GM23248 (cell line): ENCODE results near the gene LSS. TPM values are rescaled to one million over a fixed set of nuclear protein-coding genes. Genes with fewer than 3 reads are reported as not detected.
A peak's percentile ranks its signal among the peaks of the same experiment; 100 is the strongest.
"Not testable (repeated sequence)": the region's sequence is repeated elsewhere in the genome, so short reads cannot be mapped to it uniquely, and the experiment has no call there.

Experiments used
- DNase-seq: peaks from one replicate; pipeline ENCODE4 v3.0.0-alpha.2; 2015
- H2AFZ ChIP-seq: fragments of 200-600 bp; sonication (generic); 2 replicates; pipeline ENCODE4 v1.6.1; 2016; ENCODE audit warnings: antibody characterized with exemption
- H3F3A ChIP-seq: fragments of 200-600 bp; sonication (generic); 2 replicates; pipeline ENCODE4 v1.6.1; 2016; ENCODE audit warnings: mild to moderate bottlenecking, antibody characterized with exemption, mixed run types; ENCODE audit not compliant: insufficient read depth
- H3K27ac ChIP-seq: fragments of 200-600 bp; sonication (generic); 2 replicates; pipeline ENCODE4 v1.5.1; 2016; ENCODE audit warnings: mild to moderate bottlenecking
- H3K27me3 ChIP-seq: fragments of 200-600 bp; sonication (generic); replicated peaks from 2 replicates; pipeline ENCODE4 v1.6.1; 2016; ENCODE audit warnings: mild to moderate bottlenecking; ENCODE audit not compliant: insufficient read depth
- H3K36me3 ChIP-seq: fragments of 200-600 bp; sonication (generic); 2 replicates; pipeline ENCODE4 v1.6.1; 2016; ENCODE audit warnings: low read depth, mild to moderate bottlenecking
- H3K4me1 ChIP-seq: fragments of 200-600 bp; sonication (generic); 2 replicates; pipeline ENCODE4 v1.6.1; 2016; ENCODE audit warnings: mild to moderate bottlenecking; ENCODE audit not compliant: insufficient read depth
- H3K4me2 ChIP-seq: fragments of 200-600 bp; sonication (generic); one replicate; pipeline ENCODE4 v1.6.1; 2016; ENCODE audit warnings: mild to moderate bottlenecking; ENCODE audit not compliant: unreplicated experiment
- H3K4me3 ChIP-seq: fragments of 200-600 bp; sonication (generic); 2 replicates; pipeline ENCODE4 v1.5.1; 2016; ENCODE audit warnings: mild to moderate bottlenecking
- H3K79me2 ChIP-seq: fragments of 200-600 bp; sonication (generic); 2 replicates; pipeline ENCODE4 v1.6.1; 2016; ENCODE audit warnings: mild to moderate bottlenecking; ENCODE audit not compliant: insufficient read depth
- H3K9ac ChIP-seq: fragments of 200-600 bp; sonication (generic); 2 replicates; pipeline ENCODE4 v1.6.1; 2016; ENCODE audit warnings: mild to moderate bottlenecking
- H3K9me2 ChIP-seq: fragments of 200-600 bp; sonication (generic); 2 replicates; pipeline ENCODE4 v1.6.1; 2016; ENCODE audit warnings: mixed run types, mild to moderate bottlenecking, moderate library complexity; ENCODE audit not compliant: insufficient read depth
- H3K9me3 ChIP-seq: fragments of 200-600 bp; sonication (generic); one replicate; pipeline ENCODE4 v1.6.1; 2017; ENCODE audit warnings: low read depth
- H4K20me1 ChIP-seq: fragments of 200-600 bp; sonication (generic); 2 replicates; pipeline ENCODE4 v1.6.0; 2016; ENCODE audit not compliant: insufficient read depth
- EZH2 ChIP-seq: fragments of 200-600 bp; sonication (generic); IDR thresholded peaks from 2 replicates; pipeline ENCODE4 v1.6.1; 2018; ENCODE audit warnings: antibody characterized with exemption, mild to moderate bottlenecking; ENCODE audit not compliant: insufficient read depth, poor library complexity, severe bottlenecking
- EZH2phosphoT487 ChIP-seq: fragments of 200-600 bp; sonication (generic); IDR thresholded peaks from 2 replicates; pipeline ENCODE4 v1.6.1; 2018; ENCODE audit warnings: antibody characterized with exemption, moderate library complexity, mild to moderate bottlenecking, low read depth; ENCODE audit not compliant: insufficient read depth
- WGBS, 2 experiments: methylation state at CpG; one replicate each; pipeline ENCODE4 v1.1.6; 2015 to 2017; ENCODE audit warnings: low lambda C conversion rate in 2 of 2, low coverage in 1 of 2; ENCODE audit errors: missing lambda C conversion rate in 2 of 2; 5-methylcytosine and 5-hydroxymethylcytosine counted together
- in situ Hi-C: fragments of 300-500 bp; cut with MboI; formaldehyde crosslinking; loops from 2 replicates; pipeline ENCODE4 v1.15.0; 2020
- polyA plus RNA-seq: library from polyadenylated mRNA; unstranded; fragments of >200 nt; fragmentation: Nextera tagmentation; extraction: Ambion mirVana; gene quantifications from 2 replicates; pipeline ENCODE4 v1.2.1, GENCODE V29; 2016
- total RNA-seq: library from RNA; depleted of rRNA; stranded (reverse); fragments of >200 nt; shearing (Covaris generic); gene quantifications from 2 replicates; pipeline ENCODE4 v1.2.3, GENCODE V29; 2014

LSS gene
- total and polyA plus RNA-seq, 2 experiments from 2014 or later: 28.0 to 41.1 TPM

DNA sequence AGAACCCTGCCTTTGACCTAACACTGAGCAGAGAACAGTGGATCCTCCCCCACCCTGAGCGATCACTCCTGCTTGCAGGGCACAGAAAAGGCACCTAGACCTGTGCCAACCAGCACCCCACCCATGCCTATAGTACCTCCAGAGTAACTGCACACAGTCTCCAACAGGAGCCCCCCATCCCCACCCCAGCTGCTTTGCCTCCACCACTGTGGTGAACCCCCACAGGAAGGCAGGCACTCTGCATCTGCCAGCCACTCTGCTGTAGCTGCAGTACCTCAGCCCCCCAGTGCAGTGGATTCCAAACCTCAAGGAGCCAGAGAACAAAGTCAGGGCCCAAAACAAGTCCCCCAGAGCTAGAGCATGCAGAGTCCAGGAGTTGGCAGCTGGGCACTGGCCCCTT lies 55.0 kb downstream of the LSS start:
- Histone ChIP-seq H3K4me1 (no peaks in the 10 kb centered on the region), H2AFZ (no peak overlapping the region), H3K4me2 (no peak overlapping the region), H4K20me1 (no peaks in the 10 kb centered on the region), H3K9me3 (no peaks in the 10 kb centered on the region), H3K27ac (no peak overlapping the region), H3K27me3 (no peaks in the 10 kb centered on the region), H3K79me2 (no peaks in the 10 kb centered on the region), H3K9ac (no peak overlapping the region), H3K36me3 (no peaks in the 10 kb centered on the region), H3K9me2 (no peaks in the 10 kb centered on the region), H3K4me3 (no peak overlapping the region), H3F3A (peaks cover 11% of the 10 kb centered on the region; the same call in 1 of the 2 replicates)
- no peak for DNase-seq
- TF ChIP-seq EZH2phosphoT487 (no peak), EZH2 (no peak)
- WGBS, 2 experiments: 100% methylated on average over 1 of the region's 1 CpG
- in situ Hi-C loops: no loop called here

DNA sequence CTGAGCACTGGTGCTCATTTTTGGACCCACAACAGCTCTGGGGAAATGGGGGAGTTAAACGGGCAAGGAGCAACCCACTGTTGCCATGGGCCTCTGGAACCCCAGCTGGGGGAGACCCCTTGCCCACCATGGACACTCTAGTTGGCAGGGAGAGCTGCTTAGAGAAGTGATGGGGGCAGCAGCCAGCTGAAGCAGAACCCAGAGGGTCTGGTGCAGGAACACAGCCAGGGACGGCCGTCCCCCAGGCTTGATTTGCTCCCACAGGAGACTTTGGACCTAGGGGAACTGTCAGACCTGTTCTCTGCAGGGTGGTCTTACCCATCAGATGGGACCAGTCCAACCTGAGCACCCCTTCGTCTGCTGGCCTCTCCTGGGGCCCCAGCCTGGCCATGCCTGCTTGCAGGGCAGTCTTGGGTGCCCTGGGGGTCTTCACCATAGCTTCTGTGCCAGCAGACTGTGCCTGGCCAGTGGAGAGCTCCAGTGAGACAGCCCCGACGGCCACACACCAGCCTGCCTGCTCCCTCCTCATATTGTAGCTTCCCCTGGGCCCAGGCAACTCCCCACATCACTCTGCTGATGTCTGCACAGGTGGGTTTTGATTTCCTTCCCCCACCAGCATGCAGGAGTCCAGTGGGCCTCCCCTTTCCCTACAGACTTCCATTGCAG lies 55.6 kb downstream of the LSS start:
- H3K27me3 ChIP-seq: no peaks in the 10 kb centered on the region
- H2AFZ ChIP-seq: no peak overlapping the region
- no peaks in the 10 kb centered on the region for H3K9me3 ChIP-seq
- no peaks in the 10 kb centered on the region for H3K9me2 ChIP-seq
- in situ Hi-C loops: no loop called here
- no peak overlapping the region for H3K4me2 ChIP-seq
- no peak for TF ChIP-seq EZH2phosphoT487
- TF ChIP-seq EZH2: no peak
- no peaks in the 10 kb centered on the region for H3K4me1 ChIP-seq
- no peaks in the 10 kb centered on the region for H4K20me1 ChIP-seq
- H3K4me3 ChIP-seq: no peak overlapping the region
- H3K36me3 ChIP-seq: no peaks in the 10 kb centered on the region
- DNase-seq: no peak
- 77 to 80% methylated on average over 6 of the region's 6 CpGs for WGBS, 2 experiments
- H3K79me2 ChIP-seq: no peaks in the 10 kb centered on the region
- peaks cover 11% of the 10 kb centered on the region; the same call in 1 of the 2 replicates for H3F3A ChIP-seq
- no peak overlapping the region for H3K9ac ChIP-seq
- no peak overlapping the region for H3K27ac ChIP-seq

DNA sequence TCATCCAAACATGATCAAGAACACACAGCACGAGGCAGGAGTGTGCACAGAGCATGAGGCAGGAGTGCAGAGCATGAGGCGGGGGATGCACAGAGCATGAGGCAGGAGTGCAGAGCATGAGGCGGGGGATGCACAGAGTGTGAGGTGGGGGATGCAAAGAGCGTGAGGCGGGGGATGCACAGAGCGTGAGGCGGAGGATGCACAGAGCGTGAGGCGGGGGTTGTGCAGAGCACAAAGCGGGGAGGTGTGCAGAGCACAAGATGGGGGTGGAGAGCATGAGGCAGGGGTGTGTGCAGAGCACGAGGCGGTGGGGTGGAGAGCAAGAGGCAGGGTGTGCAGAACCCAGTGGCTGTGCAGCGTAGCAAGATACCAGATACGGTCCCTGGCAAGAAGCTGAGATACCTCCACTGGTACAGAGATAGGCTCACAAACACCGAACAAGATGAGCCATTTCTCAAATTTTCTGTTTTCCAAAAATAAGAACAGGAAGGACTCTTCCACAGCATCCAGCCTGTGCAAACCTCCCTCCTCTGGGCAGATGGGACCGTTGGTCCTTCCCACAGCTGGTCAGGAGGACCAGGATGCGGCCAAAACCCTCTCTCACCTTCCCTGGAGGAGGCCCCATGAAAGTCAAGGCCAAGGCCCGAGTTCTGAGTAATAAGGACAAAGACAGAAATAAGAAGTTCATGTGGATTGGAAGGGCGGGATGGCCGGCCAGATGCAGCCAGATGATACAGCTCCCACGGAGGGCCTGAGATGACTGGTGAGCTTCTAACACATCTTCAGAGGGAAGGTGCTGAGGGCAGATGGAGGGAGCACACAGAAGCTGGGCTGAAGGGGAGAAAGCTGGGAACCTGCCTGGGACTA lies 56.3 kb downstream of the LSS start:
- no peaks in the 10 kb centered on the region for H3K9me2 ChIP-seq
- no peak overlapping the region for H3K27ac ChIP-seq
- H2AFZ ChIP-seq: no peak overlapping the region
- in situ Hi-C loops: no loop called here
- no peak overlapping the region for H3K4me2 ChIP-seq
- no peaks in the 10 kb centered on the region for H4K20me1 ChIP-seq
- 76% methylated on average over 17 to 21 of the region's 21 CpGs for WGBS, 2 experiments
- no peak for DNase-seq
- H3K4me1 ChIP-seq: no peaks in the 10 kb centered on the region
- H3K9me3 ChIP-seq: no peaks in the 10 kb centered on the region
- H3K36me3 ChIP-seq: no peaks in the 10 kb centered on the region
- no peak overlapping the region for H3K4me3 ChIP-seq
- no peaks in the 10 kb centered on the region for H3K79me2 ChIP-seq
- no peak overlapping the region for H3K9ac ChIP-seq
- no peaks in the 10 kb centered on the region for H3K27me3 ChIP-seq
- TF ChIP-seq EZH2phosphoT487: no peak
- no peak for TF ChIP-seq EZH2
- H3F3A ChIP-seq: peaks cover 11% of the 10 kb centered on the region; the same call in 1 of the 2 replicates

DNA sequence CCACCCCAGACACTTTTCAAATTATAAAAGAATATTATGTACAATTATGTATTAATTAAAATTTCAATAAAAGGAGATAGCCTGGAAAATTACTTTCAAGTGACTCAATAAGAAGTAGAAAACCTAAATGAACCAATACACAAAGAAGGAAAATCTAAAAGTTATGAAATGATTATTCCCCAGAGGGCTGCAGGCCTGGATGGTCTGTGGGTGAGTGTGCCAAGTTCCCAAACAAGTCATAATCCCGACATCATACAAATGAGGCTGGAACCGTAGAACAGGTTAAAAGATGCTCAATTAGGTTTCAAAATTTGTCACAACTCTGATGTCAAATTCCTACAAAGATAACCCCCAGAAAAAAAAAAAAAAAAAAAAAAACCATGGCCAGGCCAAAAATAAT lies 57.0 kb downstream of the LSS start:
- WGBS, 2 experiments: 19 to 24% methylated on average over 2 of the region's 2 CpGs
- peak; percentile 20 for DNase-seq
- in situ Hi-C loops: no loop called here

DNA sequence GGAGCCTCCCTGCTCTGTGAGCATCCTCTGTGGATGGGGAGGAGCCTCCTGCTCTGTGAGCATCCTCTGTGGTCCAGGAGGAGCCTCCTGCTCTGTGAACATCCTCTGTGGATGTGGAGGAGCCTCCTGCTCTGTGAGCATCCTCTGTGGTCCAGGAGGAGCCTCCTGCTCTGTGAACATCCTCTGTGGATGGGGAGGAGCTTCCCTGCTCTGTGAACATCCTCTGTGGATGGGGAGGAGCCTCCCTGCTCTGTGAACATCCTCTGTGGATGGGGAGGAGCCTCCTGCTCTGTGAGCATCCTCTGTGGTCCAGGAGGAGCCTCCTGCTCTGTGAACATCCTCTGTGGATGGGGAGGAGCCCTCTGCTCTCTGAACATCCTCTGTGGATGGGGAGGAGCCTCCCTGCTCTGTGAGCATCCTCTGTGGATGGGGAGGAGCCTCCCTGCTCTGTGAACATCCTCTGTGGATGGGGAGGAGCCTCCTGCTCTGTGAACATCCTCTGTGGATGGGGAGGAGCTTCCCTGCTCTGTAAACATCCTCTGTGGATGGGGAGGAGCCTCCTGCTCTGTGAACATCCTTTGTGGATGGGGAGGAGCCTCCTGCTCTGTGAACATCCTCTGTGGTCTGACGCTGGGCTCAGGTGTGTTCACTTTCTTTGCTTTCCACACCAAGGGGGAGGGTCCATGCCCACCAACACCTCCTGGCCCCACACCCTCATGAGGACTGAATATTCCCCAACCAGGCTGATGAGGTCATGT lies 58.0 kb downstream of the LSS start:
- 100% methylated on average over 1 of the region's 1 CpG for WGBS, 2 experiments
- H3K9ac ChIP-seq, H3K27me3 ChIP-seq, H3K9me3 ChIP-seq, in situ Hi-C loops, H3K4me2 ChIP-seq, H3K9me2 ChIP-seq, H2AFZ ChIP-seq, H3K4me1 ChIP-seq, H3K36me3 ChIP-seq, H3K4me3 ChIP-seq, H3K79me2 ChIP-seq, DNase-seq, H3K27ac ChIP-seq, H4K20me1 ChIP-seq, H3F3A ChIP-seq: not testable (repeated sequence)

More for the DNA sequence above, 57.0 kb downstream of the LSS start:
- H3F3A ChIP-seq: peaks cover 7% of the 10 kb centered on the region; the same call in 1 of the 2 replicates
- no peaks in the 10 kb centered on the region for H4K20me1 ChIP-seq
- no peak overlapping the region for H3K27ac ChIP-seq
- no peak overlapping the region for H3K4me2 ChIP-seq
- H3K9ac ChIP-seq: no peak overlapping the region
- H3K4me1 ChIP-seq: no peaks in the 10 kb centered on the region
- H2AFZ ChIP-seq: no peak overlapping the region
- H3K9me2 ChIP-seq: no peaks in the 10 kb centered on the region
- TF ChIP-seq EZH2 (no peak), EZH2phosphoT487 (no peak)
- H3K27me3 ChIP-seq: no peaks in the 10 kb centered on the region
- H3K79me2 ChIP-seq: no peaks in the 10 kb centered on the region
- H3K36me3 ChIP-seq: no peaks in the 10 kb centered on the region
- H3K9me3 ChIP-seq: no peaks in the 10 kb centered on the region
- no peak overlapping the region for H3K4me3 ChIP-seq
